DND-41 (cell line): Measurements from ENCODE around the gene HDAC10.

Experiments
- ATAC-seq: fragments of 200-7000 bp; cut with Tn5 transposase; 3 replicates; pipeline ENCODE4 v1.9.1; 2021; ENCODE audit warnings: low read depth; ENCODE audit not compliant: insufficient read depth
- DNase-seq: peaks from one replicate; pipeline ENCODE4 v3.0.0-alpha.2; 2020
- H2AFZ ChIP-seq: 2 replicates; pipeline ENCODE4 v1.6.0; 2012; ENCODE audit warnings: low read depth, low read length
- H3K27ac ChIP-seq: 2 replicates; pipeline ENCODE4 v1.5.1; 2012; ENCODE audit warnings: low read length, inconsistent platforms
- H3K27me3 ChIP-seq: fragments of 200-600 bp; sonication (generic); 2 replicates; pipeline ENCODE4 v1.6.0; 2012; ENCODE audit warnings: low read length, mild to moderate bottlenecking, inconsistent platforms; ENCODE audit not compliant: insufficient read depth, poor library complexity
- H3K36me3 ChIP-seq: 2 replicates; pipeline ENCODE4 v1.5.1; 2012; ENCODE audit warnings: low read length, inconsistent platforms; ENCODE audit not compliant: insufficient read depth
- H3K4me1 ChIP-seq: 2 replicates; pipeline ENCODE4 v1.5.1; 2012; ENCODE audit warnings: mild to moderate bottlenecking, low read length; ENCODE audit not compliant: insufficient read depth
- H3K4me2 ChIP-seq: 2 replicates; pipeline ENCODE4 v1.6.0; 2012; ENCODE audit warnings: mild to moderate bottlenecking, moderate library complexity, low read length, inconsistent platforms; ENCODE audit not compliant: insufficient read depth
- H3K4me3 ChIP-seq, 2 experiments: fragments of 200-600 bp in 1 of 2; shearing (Covaris generic) in 1 of 2; 2 replicates each; pipeline ENCODE4 v1.5.1; 2012 to 2016; ENCODE audit warnings: inconsistent platforms in 2 of 2, low read length in 2 of 2, mild to moderate bottlenecking in 2 of 2, low read depth in 1 of 2, moderate library complexity in 1 of 2
- H3K79me2 ChIP-seq: 2 replicates; pipeline ENCODE4 v1.6.0; 2012; ENCODE audit warnings: low read length, inconsistent platforms; ENCODE audit not compliant: insufficient read depth
- H3K9ac ChIP-seq: 2 replicates; pipeline ENCODE4 v1.6.0; 2012; ENCODE audit warnings: low read depth, mild to moderate bottlenecking, inconsistent platforms, low read length, moderate library complexity
- H3K9me3 ChIP-seq: 2 replicates; pipeline ENCODE4 v1.5.1; 2012; ENCODE audit warnings: low read length, moderate library complexity, mild to moderate bottlenecking, inconsistent platforms; ENCODE audit not compliant: insufficient read depth, severe bottlenecking
- H4K20me1 ChIP-seq: 2 replicates; pipeline ENCODE4 v1.6.0; 2012; ENCODE audit warnings: low read length; ENCODE audit not compliant: insufficient read depth
- CTCF ChIP-seq: IDR thresholded peaks from 2 replicates; pipeline ENCODE4 v1.5.1; 2012; ENCODE audit warnings: borderline replicate concordance, low read length, moderate library complexity, mild to moderate bottlenecking; ENCODE audit not compliant: poor library complexity, severe bottlenecking; ENCODE audit errors: extremely low read depth
- EZH2 ChIP-seq: IDR thresholded peaks from 3 replicates; pipeline ENCODE4 v1.6.1; 2012; ENCODE audit warnings: borderline replicate concordance, low read depth, mild to moderate bottlenecking, moderate library complexity, low read length, inconsistent platforms; ENCODE audit not compliant: severe bottlenecking

HDAC10 gene

GRCh38 chr22:50215297-50216054 is 35.6 kb downstream of the HDAC10 start:
- Histone ChIP-seq H3K27ac (no peak overlapping the region), H3K4me2 (no peak overlapping the region), H3K27me3 (no peaks in the 10 kb centered on the region), H4K20me1 (peaks cover 61% of the 10 kb centered on the region), H3K79me2 (peaks cover 31% of the 10 kb centered on the region), H2AFZ (no peak overlapping the region), H3K9ac (no peak overlapping the region), H3K4me1 (no peaks in the 10 kb centered on the region), H3K9me3 (no peaks in the 10 kb centered on the region), H3K4me3 (no peak overlapping the region), H3K36me3 (peaks cover 92% of the 10 kb centered on the region)
- DNase-seq (no peak), ATAC-seq (no peak)
- no peak for TF ChIP-seq EZH2

GRCh38 chr22:50213263-50213662 is 37.8 kb downstream of the HDAC10 start:
- Histone ChIP-seq H3K9ac (no peak overlapping the region), H3K27me3 (no peaks in the 10 kb centered on the region), H4K20me1 (peaks cover 69% of the 10 kb centered on the region), H3K4me2 (no peak overlapping the region), H3K79me2 (peaks cover 33% of the 10 kb centered on the region), H3K4me3 (no peak overlapping the region), H3K27ac (no peak overlapping the region), H3K4me1 (no peaks in the 10 kb centered on the region), H2AFZ (no peak overlapping the region), H3K36me3 (peaks cover 90% of the 10 kb centered on the region), H3K9me3 (no peaks in the 10 kb centered on the region)
- ATAC-seq: no peak
- no peak for DNase-seq
- TF ChIP-seq CTCF: no peak
- no peak for TF ChIP-seq EZH2

GRCh38 chr22:50211147-50211546 is 39.9 kb downstream of the HDAC10 start:
- H3K9ac ChIP-seq: no peak overlapping the region
- ATAC-seq (no peak), DNase-seq (no peak)
- H3K4me2 ChIP-seq: no peak overlapping the region
- H3K4me1 ChIP-seq: no peaks in the 10 kb centered on the region
- TF ChIP-seq CTCF (no peak), EZH2 (no peak)
- no peak overlapping the region for H2AFZ ChIP-seq
- no peak overlapping the region for H3K4me3 ChIP-seq
- H3K36me3 ChIP-seq: peaks cover 86% of the 10 kb centered on the region
- peaks cover 37% of the 10 kb centered on the region for H3K79me2 ChIP-seq
- no peaks in the 10 kb centered on the region for H3K27me3 ChIP-seq
- H3K27ac ChIP-seq: no peak overlapping the region
- H3K9me3 ChIP-seq: no peaks in the 10 kb centered on the region
- peaks cover 67% of the 10 kb centered on the region for H4K20me1 ChIP-seq

- H3K27ac ChIP-seq: no peak overlapping the region
- no peak for ATAC-seq
- TF ChIP-seq CTCF: no peak
- DNase-seq: no peak
- no peaks in the 10 kb centered on the region for H3K9me3 ChIP-seq
- no peak overlapping the region for H3K4me3 ChIP-seq
- peaks cover 33% of the 10 kb centered on the region for H3K79me2 ChIP-seq
- no peaks in the 10 kb centered on the region for H3K4me1 ChIP-seq
- no peaks in the 10 kb centered on the region for H3K27me3 ChIP-seq
- H3K36me3 ChIP-seq: peaks cover 86% of the 10 kb centered on the region
- H2AFZ ChIP-seq: no peak overlapping the region
- H4K20me1 ChIP-seq: peaks cover 66% of the 10 kb centered on the region
- H3K4me2 ChIP-seq: no peak overlapping the region
- H3K9ac ChIP-seq: no peak overlapping the region
Measured at GRCh38 chr22:50210378-50211139, 40.5 kb downstream of the HDAC10 start.
